HUES6 (cell line): Measurements from ENCODE around the gene SPON1.

ENCODE experiments used
- H3K27ac ChIP-seq: 2 replicates; pipeline ENCODE4 v1.7.0; 2013; ENCODE audit warnings: low read depth, mild to moderate bottlenecking, low read length, inconsistent platforms
- H3K27me3 ChIP-seq: 2 replicates; pipeline ENCODE4 v1.6.1; 2013; ENCODE audit warnings: low read length; ENCODE audit not compliant: control insufficient read depth, insufficient read depth
- H3K36me3 ChIP-seq: 2 replicates; pipeline ENCODE4 v1.6.1; 2013; ENCODE audit warnings: low read length; ENCODE audit not compliant: control insufficient read depth, insufficient read depth
- H3K4me1 ChIP-seq: 2 replicates; pipeline ENCODE4 v1.6.1; 2013; ENCODE audit warnings: low read length; ENCODE audit not compliant: control insufficient read depth, insufficient read depth
- H3K4me3 ChIP-seq: 2 replicates; pipeline ENCODE4 v1.5.1; 2013; ENCODE audit warnings: low read depth, low read length
- H3K9ac ChIP-seq: one replicate; pipeline ENCODE4 v1.6.1; 2013; ENCODE audit warnings: mild to moderate bottlenecking, low read length
- H3K9me3 ChIP-seq: 2 replicates; pipeline ENCODE4 v1.6.1; 2013; ENCODE audit warnings: low read depth, low read length; ENCODE audit not compliant: control insufficient read depth, insufficient read depth

Gene SPON1

DNA sequence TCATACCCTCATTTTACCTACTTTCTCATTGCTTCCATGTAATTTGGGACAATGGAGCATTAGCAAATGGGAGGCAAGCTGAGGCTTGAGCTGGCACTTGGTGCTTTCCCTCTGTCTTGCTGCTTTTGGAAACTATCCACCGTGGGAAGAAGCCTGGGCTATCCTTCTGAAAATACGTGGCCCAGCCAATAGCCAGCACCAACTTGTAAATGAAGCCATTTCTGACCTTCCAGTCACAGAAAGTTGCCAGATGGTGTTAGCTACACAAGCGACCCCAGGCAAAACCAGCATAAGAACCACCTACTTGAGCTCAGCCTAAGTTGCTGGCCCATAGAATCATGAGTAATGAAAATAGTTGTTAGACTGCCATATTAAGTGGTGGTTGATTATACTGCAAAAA, 18.5 kb upstream of the SPON1 start:
- no peaks in the 10 kb centered on the region for H3K36me3 ChIP-seq

DNA sequence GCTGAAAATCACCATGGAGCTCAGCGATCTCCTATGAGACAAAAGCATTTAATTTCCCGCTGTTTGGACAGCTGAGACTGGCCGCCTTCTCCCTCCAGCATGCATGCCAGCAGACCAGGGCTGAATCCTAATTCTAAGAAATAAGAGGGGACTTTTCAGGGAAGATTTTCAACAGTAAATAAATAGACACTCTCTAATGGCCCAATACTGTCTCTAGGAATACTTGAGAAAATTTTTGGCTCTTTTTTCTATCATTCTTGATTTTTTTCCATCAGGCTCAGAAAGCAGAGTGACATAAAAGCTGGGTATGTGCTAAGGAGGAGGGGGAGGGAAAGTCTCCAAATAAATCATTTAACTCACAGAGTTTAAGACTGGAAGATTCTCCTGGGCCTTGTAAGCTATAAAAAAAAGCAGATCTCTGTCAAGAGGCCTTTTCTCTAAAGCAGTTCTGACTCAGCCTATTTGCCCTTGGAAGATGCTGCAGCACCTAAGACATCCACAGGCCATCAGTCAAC, 17.6 kb upstream of the SPON1 start:
- no peaks in the 10 kb centered on the region for H3K27me3 ChIP-seq
- H3K9me3 ChIP-seq = no peaks in the 10 kb centered on the region
- no peak overlapping the region for H3K4me3 ChIP-seq
- no peaks in the 10 kb centered on the region for H3K36me3 ChIP-seq
- H3K4me1 ChIP-seq = peaks cover 7% of the 10 kb centered on the region; the same call in 1 of the 2 replicates
- no peak overlapping the region for H3K9ac ChIP-seq
- no peak overlapping the region for H3K27ac ChIP-seq

More for the DNA sequence above, 18.5 kb upstream of the SPON1 start:
- Histone ChIP-seq H3K27me3 (no peaks in the 10 kb centered on the region), H3K9me3 (peaks cover 7% of the 10 kb centered on the region; the same call in 1 of the 2 replicates), H3K4me3 (no peak overlapping the region), H3K9ac (no peak overlapping the region), H3K27ac (no peak overlapping the region), H3K4me1 (peaks cover 7% of the 10 kb centered on the region; the same call in 1 of the 2 replicates)

DNA sequence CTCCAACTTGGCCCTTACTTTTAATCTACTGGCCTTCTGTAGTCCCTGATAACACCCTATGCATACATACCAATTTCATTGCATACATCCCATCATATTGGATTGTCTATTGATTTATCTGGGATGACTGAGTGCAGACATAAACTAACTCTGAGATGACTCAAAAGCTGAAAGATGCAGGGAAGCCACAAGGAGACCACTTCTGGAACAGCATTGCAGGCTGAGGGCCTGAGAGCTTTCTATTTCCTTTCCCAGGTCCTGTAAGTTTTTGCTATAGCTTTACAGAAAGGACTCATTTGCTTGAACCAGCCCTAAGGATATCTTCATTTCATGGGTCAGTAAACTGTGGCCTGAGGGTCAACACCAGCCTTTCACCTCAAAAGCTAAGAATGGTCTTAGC, 15.1 kb upstream of the SPON1 start:
- Histone ChIP-seq H3K27ac (no peak overlapping the region), H3K9ac (no peak overlapping the region), H3K4me1 (no peaks in the 10 kb centered on the region), H3K27me3 (no peaks in the 10 kb centered on the region), H3K4me3 (no peak overlapping the region), H3K9me3 (no peaks in the 10 kb centered on the region), H3K36me3 (no peaks in the 10 kb centered on the region)

DNA sequence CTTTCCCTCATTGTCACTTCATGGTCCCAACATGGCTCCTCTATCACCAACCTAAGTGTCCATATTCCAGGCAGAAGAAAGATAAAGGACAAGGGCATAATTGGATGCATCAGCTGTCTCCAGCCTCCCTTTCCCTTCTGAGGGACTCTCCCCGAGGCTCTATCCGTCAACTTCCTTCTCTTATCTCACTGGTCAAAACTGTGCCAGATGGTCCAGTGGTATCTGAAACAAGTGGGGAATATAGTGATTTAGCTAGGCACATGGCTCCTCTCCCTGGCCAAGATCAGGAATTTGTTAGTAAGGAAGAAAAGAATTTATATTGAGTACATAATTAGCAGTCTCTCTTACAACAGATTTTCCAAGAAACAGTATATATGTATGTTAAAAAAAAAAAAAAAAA, 12.6 kb upstream of the SPON1 start:
- H3K9ac ChIP-seq = no peak overlapping the region
- H3K27ac ChIP-seq = no peak overlapping the region
- H3K27me3 ChIP-seq = no peaks in the 10 kb centered on the region
- H3K4me3 ChIP-seq = no peak overlapping the region
- no peaks in the 10 kb centered on the region for H3K36me3 ChIP-seq
- no peaks in the 10 kb centered on the region for H3K9me3 ChIP-seq
- no peaks in the 10 kb centered on the region; the same call in 1 of the 2 replicates for H3K4me1 ChIP-seq

DNA sequence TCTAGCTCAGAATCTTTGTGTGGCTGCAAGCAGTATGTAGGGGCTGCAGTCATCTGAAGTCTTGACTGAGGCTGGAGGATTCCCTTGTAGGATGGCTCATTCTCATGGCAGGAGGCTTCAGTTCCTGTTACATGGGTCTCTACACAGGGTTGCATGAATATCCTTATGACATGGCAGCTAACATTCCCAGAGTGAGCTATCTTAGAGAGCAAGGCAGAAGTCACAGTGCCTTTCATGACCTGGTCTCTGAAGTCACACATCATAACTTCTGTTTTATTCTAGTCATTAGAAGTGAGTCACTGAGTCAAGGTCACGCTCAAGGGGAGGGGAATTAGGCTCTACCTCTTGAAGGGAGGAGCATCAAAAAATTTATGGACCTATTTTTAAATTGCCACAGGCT, 10.3 kb upstream of the SPON1 start:
- H3K36me3 ChIP-seq = no peaks in the 10 kb centered on the region
- no peak overlapping the region for H3K27ac ChIP-seq
- no peaks in the 10 kb centered on the region for H3K27me3 ChIP-seq
- H3K4me1 ChIP-seq = peaks cover 8% of the 10 kb centered on the region
- no peak overlapping the region for H3K4me3 ChIP-seq
- no peaks in the 10 kb centered on the region for H3K9me3 ChIP-seq
- no peak overlapping the region for H3K9ac ChIP-seq

DNA sequence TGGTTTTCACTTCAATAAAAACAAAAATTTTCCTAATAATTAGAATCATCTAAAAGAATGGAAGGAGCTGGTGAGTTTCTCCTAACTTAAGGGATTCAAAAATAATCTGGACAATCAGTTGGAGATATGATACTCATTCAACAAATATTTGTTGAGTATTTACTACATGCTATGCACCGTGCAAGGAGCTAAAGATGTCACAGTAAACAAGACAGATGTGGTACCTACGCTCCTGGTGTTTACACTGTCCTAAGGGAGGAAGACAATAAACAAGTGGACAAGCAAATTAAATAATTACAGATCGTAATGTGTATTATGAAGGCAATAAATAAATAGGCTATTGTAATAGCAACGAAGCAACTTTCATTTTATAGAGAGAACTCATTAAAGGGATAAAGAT, 9.9 kb upstream of the SPON1 start:
- H3K9me3 ChIP-seq = no peaks in the 10 kb centered on the region
- no peak overlapping the region for H3K9ac ChIP-seq
- no peak overlapping the region for H3K4me3 ChIP-seq
- peaks cover 8% of the 10 kb centered on the region for H3K4me1 ChIP-seq
- no peak overlapping the region for H3K27ac ChIP-seq
- no peaks in the 10 kb centered on the region for H3K27me3 ChIP-seq
- no peaks in the 10 kb centered on the region for H3K36me3 ChIP-seq

DNA sequence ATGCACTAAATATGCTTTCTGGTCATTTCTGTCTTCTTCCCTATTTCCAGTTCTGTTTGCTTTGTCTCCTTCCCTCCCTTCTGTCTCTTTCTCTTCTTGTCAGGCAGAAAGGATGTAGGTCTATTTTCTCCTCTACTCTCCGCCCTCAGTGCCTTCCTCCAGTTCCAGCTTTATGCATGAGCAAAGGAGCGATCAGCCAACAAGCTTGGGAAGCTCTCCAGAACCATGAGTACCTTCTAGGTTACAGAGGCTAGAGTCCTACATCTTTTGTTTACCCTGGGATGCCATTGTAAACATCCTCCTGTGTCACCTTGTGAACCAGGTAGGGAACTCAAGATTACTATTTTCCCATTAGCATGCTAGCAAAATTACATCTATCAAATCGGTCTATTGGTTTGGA, 7.9 kb upstream of the SPON1 start:
- peaks cover 5% of the 10 kb centered on the region; the same call in 1 of the 2 replicates for H3K27me3 ChIP-seq
- H3K4me1 ChIP-seq = peaks cover 8% of the 10 kb centered on the region

DNA sequence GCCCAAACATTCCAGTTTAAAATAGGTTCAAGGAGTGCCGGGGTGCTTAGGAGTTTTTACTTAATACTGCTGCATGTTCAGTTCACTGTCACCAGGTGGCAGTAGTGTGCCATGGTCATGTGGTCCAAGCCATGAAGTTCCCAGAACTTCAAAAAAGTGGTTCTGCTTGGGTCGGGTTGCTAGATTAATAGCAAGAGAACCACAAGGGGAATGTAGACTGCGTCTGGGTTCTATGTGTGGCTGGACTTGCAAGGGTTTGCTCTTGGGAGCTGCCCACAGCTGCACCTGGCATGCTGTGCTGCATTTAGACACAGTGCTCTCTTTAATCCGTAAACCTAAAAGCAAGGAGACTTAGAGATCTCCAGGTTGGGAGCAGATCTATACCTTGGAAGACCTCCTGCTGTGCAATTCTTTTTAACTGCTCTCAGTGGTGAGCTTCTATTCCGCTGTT, 6.5 kb upstream of the SPON1 start:
- Histone ChIP-seq H3K36me3 (no peaks in the 10 kb centered on the region), H3K27ac (no peak overlapping the region), H3K9me3 (no peaks in the 10 kb centered on the region), H3K4me1 (peaks cover 8% of the 10 kb centered on the region), H3K27me3 (peaks cover 19% of the 10 kb centered on the region), H3K4me3 (no peak overlapping the region), H3K9ac (no peak overlapping the region)

More for the DNA sequence above, 7.9 kb upstream of the SPON1 start:
- Histone ChIP-seq H3K4me3 (no peak overlapping the region), H3K36me3 (no peaks in the 10 kb centered on the region), H3K27ac (no peak overlapping the region), H3K9me3 (no peaks in the 10 kb centered on the region), H3K9ac (no peak overlapping the region)

DNA sequence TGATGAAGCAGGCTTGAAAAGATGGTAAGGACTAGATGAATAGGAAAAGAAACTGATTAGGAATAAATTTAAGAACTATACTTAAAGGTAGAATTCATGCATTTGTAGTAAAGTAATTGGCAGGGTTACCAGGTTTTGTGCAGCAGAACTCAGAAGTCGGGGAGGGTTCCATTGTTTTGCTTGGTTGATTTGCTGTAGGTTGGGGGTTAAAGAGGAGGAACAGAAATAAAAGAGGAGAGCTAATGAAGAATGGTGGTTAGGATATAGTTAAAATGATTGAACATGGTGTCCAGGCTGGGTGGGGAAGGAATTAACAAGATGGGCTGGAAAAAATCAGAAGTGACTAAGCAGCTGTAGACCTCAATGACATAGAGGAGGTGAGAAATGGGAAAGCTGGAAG, 5.5 kb upstream of the SPON1 start:
- H3K36me3 ChIP-seq = no peaks in the 10 kb centered on the region
- no peak overlapping the region for H3K4me3 ChIP-seq
- peaks cover 29% of the 10 kb centered on the region for H3K27me3 ChIP-seq
- H3K9ac ChIP-seq = no peak overlapping the region
- H3K4me1 ChIP-seq = peaks cover 8% of the 10 kb centered on the region
- H3K9me3 ChIP-seq = no peaks in the 10 kb centered on the region
- H3K27ac ChIP-seq = no peak overlapping the region

DNA sequence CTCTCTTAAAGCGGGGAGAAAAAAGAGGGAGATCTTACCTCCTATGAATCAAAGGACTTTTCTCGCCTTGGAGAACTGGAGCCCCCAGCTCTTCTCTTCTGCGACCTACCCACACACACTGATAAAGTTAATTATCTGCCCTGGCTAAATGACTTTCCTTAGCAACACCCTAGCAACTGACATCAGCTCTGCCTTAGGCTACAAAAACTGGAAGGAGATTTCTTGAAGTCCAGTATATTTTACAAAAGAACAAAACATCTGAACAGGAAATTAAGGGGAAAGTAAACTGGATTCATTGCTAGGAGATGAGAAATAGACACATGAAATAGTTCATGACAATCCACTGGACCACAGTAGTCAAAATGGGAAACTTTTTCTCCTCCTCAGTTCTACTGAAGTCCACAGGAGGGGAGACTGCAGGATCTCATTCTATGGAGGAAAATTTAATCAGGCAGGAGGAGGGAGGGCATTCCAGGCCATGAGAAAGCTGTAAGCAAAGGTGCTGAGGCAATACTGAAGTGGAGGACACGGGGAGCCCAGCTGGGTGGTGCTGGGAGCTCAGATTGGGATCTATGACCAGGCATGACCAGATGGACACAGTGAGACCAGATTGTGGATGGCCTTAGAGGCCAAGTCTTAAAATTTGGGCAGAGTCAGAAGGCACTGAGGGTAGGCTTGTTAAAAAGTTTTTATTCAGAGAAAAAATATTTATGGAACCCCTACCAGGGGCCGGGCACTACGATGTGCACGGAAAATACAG, 3.7 kb upstream of the SPON1 start:
- Histone ChIP-seq H3K36me3 (no peaks in the 10 kb centered on the region), H3K27ac (no peak overlapping the region), H3K9me3 (no peaks in the 10 kb centered on the region), H3K4me1 (peaks cover 10% of the 10 kb centered on the region), H3K9ac (no peak overlapping the region), H3K27me3 (peaks cover 48% of the 10 kb centered on the region), H3K4me3 (no peak overlapping the region)

DNA sequence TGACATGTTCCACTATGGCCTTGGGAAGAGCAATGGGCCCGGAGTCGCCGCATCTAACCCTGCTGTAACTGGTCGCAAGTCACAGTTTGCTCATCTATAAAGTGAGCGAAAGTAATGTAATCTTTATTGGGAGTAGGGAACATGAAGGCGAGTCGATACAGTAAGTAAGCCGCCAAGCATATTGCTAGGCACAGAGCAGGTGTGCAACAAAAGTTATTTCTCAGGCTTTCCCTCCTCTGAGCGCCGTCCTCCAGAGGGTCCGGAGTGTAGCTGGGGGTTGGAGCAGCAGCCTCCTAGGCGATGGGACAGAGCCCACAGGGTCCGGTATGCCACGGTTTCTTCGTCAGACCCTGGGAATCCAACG, 343 bp upstream of the SPON1 start:
- peak overlapping the region; percentile 50 for H3K4me3 ChIP-seq
- peaks cover 80% of the 10 kb centered on the region for H3K27me3 ChIP-seq
- peaks cover 31% of the 10 kb centered on the region for H3K4me1 ChIP-seq
- H3K9ac ChIP-seq = peak overlapping the region; percentile 64
- no peaks in the 10 kb centered on the region for H3K9me3 ChIP-seq
- H3K27ac ChIP-seq = no peak overlapping the region
- no peaks in the 10 kb centered on the region for H3K36me3 ChIP-seq
